Measurements from ENCODE around the gene FOXRED2.
"Not testable (repeated sequence)": the region's sequence is repeated elsewhere in the genome, so short reads cannot be mapped to it uniquely, and the experiment has no call there.

Gene FOXRED2

GRCh38 chr22:36532466-36532865 is 25.6 kb upstream of the FOXRED2 start:
- no peak for DNase-seq (ENCODE audit: extremely low read depth, low read depth)
- TF ChIP-seq CTCF (IDR thresholded peaks at IDR 0.05; ENCODE audit: low read depth, low read length), result no peak

DNA sequence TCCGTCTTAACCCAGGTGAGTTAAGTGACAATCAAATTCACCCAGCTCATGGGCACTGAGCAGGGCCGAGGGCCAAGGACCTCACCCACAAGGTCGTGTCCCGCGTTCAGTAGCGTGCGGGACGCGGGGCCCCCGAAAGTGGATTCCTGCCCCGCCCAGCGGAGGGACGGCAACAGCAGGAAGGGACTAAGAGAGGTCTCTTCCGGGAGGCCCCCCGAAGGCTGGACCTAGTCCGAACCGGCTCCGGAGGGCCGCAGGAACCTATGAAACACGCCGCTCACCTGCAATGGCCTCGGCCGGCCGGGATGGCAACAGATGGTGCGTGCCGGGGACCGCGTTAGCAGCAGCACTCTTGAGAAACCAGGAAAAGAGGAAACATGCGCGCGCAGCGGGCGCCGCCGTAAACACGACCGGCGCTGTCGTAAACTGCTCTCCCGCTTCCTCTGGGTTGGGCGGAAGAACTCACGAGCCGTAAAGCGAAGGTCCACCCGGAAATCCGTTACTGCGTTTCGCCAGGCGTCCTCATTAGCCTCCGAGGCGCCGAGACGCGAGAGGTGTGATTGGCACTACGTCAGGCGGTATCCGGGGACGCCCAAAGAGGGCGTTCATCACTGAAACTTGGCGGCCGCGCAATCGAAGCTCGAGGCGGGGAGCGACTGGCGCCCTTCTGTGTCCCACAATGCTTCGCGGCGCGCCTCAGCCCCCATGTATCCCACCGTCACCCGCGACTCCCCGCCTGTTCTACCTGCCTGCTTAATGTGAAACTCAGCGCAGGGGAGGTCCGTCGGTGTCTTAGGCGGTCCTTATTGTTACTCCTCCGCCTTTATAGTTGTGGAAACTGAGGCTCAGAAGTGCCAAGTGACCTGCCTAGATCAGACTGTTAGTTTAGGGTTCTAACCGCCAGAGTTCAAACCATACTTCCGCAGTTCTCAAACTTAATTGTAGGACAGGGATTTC is 22.2 kb upstream of the FOXRED2 start, which contains the start of gene EIF3D:
Gene EIF3D (minus strand): TSS at position 372 of the 957 bp plus-strand sequence. CDS start 3,045 bp downstream, outside the sequence.
- peak; percentile 98 for DNase-seq (ENCODE audit: extremely low read depth, low read depth)
- TF ChIP-seq CTCF (IDR thresholded peaks at IDR 0.05; ENCODE audit: low read depth, low read length), result no peak

DNA sequence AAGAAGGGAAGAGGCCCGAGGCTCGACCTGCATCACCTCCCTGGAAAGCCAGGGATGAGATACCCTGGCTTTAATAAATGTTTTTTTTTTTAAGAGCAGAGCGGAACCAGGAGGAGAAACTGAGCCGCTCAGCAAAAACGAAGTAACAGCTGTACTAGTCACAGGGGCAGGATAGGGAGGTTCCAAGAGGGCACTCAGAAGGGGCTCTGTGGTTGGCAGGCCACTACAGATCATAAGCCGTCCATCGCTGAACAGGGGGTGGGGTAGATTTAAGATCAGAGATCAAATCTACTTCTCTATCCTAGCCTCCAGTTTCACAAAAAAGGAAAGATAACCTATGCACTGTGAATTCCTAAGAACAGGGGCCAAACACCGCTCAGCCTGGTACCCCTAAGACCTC is 21.5 kb upstream of the FOXRED2 start:
- DNase-seq (ENCODE audit: extremely low read depth, low read depth), result no peak
- no peak for TF ChIP-seq CTCF (IDR thresholded peaks at IDR 0.05; ENCODE audit: low read depth, low read length)

DNA sequence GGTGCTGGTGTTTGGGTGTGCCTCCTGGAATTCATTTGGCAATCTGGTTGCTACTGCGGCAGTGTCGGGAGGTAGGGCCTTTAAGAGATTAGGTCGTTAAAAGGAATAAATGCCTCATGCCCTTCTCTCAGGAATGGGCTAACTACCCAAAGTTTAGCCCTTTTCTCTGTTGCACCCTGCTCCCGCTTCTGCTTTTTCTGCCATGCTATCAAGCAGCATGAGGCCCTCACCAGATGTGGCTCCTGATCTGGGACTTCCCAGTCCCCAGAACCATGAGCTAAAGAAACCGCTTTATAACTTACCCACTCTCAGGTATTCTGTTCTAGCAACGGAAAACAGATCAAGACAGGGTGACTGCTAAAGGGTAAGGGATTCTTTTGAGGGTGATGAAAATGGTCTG is 15.8 kb upstream of the FOXRED2 start:
- no peak for TF ChIP-seq CTCF (IDR thresholded peaks at IDR 0.05; ENCODE audit: low read depth, low read length)

GRCh38 chr22:36520423-36520822 is 13.6 kb upstream of the FOXRED2 start:
- DNase-seq (ENCODE audit: extremely low read depth, low read depth), result no peak

More for the DNA sequence above, 15.8 kb upstream of the FOXRED2 start:
- no peak for DNase-seq (ENCODE audit: extremely low read depth, low read depth)

GRCh38 chr22:36519906-36520305 is 13.1 kb upstream of the FOXRED2 start:
- not testable (repeated sequence) for DNase-seq (ENCODE audit: extremely low read depth, low read depth)

More at GRCh38 chr22:36520423-36520822, 13.6 kb upstream of the FOXRED2 start:
- no peak for TF ChIP-seq CTCF (IDR thresholded peaks at IDR 0.05; ENCODE audit: low read depth, low read length)

DNA sequence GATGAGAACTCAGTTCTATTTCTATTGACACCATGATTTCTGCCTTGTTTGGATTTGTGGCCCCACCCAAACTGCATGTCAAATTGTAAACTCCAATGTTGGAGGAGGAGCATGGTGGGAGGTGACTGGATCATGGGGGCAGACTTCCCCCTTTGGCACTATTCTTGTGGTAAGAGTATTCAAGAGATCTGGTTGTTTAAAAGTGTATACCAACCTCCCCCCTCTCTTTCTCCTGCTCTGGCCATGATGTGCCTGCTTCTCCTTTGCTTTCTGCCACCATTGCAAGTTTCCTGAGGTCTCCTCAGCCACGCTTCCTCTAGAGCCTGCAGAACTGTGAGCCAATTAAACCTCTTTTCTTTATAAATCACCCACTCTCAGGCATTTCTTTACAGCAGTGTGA is 7.9 kb upstream of the FOXRED2 start:
- TF ChIP-seq CTCF (IDR thresholded peaks at IDR 0.05; ENCODE audit: low read depth, low read length), result no peak

More for the DNA sequence above, 7.9 kb upstream of the FOXRED2 start:
- DNase-seq (ENCODE audit: extremely low read depth, low read depth), result no peak

All from AG09319 (cell line).